NOMO-1 (cell line): ENCODE results near the gene LMO7.
"Not testable (repeated sequence)": the region's sequence is repeated elsewhere in the genome, so short reads cannot be mapped to it uniquely, and the experiment has no call there.

Experiments used
- DNase-seq, 2 experiments: peaks; one replicate each; lab custom pipeline; 2025; ENCODE audit not compliant: unreplicated experiment in 2 of 2; lab: John Stamatoyannopoulos, UW

The LMO7 gene

GRCh38 chr13:75695908-75696307, 59.8 kb downstream of the LMO7 start:
- DNase-seq: peak in 1 of 2 experiments; percentile 13

- DNase-seq: no peak
Observed at GRCh38 chr13:75699062-75699461, 62.9 kb downstream of the LMO7 start.

- not testable (repeated sequence) for DNase-seq
Observed at GRCh38 chr13:75699717-75700116, 63.6 kb downstream of the LMO7 start.

- no peak for DNase-seq
Observed at GRCh38 chr13:75700552-75700951, 64.4 kb downstream of the LMO7 start.

- peak; percentile 59 to 92 for DNase-seq
Observed at GRCh38 chr13:75702476-75702875, 66.3 kb downstream of the LMO7 start.

GRCh38 chr13:75703769-75704168, 67.6 kb downstream of the LMO7 start:
- DNase-seq: no peak

- no peak for DNase-seq
Observed at GRCh38 chr13:75704194-75704926, 68.2 kb downstream of the LMO7 start.

- DNase-seq: no peak
Observed at GRCh38 chr13:75704927-75705288, 68.8 kb downstream of the LMO7 start.

- DNase-seq: no peak
Observed at GRCh38 chr13:75705395-75705794, 69.3 kb downstream of the LMO7 start.

GRCh38 chr13:75705908-75706307, 69.8 kb downstream of the LMO7 start:
- DNase-seq: no peak

GRCh38 chr13:75713852-75714251, 77.7 kb downstream of the LMO7 start:
- no peak for DNase-seq

GRCh38 chr13:75715601-75716523, 79.7 kb downstream of the LMO7 start:
- no peak for DNase-seq

GRCh38 chr13:75717525-75717924, 81.4 kb downstream of the LMO7 start:
- no peak for DNase-seq

- DNase-seq: no peak
Observed at GRCh38 chr13:75721307-75721706, 85.2 kb downstream of the LMO7 start.

GRCh38 chr13:75723901-75724300, 87.8 kb downstream of the LMO7 start:
- DNase-seq: no peak

- no peak for DNase-seq
Observed at GRCh38 chr13:75724752-75725517, 88.8 kb downstream of the LMO7 start.

GRCh38 chr13:75725736-75726135, 89.6 kb downstream of the LMO7 start:
- no peak for DNase-seq

GRCh38 chr13:75726306-75726705, 90.2 kb downstream of the LMO7 start:
- DNase-seq: no peak

- DNase-seq: not testable (repeated sequence)
Observed at GRCh38 chr13:75733113-75733512, 97.0 kb downstream of the LMO7 start.

GRCh38 chr13:75736173-75736572, 100.0 kb downstream of the LMO7 start:
- DNase-seq: no peak

GRCh38 chr13:75738841-75739240, 102.7 kb downstream of the LMO7 start:
- no peak for DNase-seq
